CD4-positive, alpha-beta T cell treated with Interleukin-6 at 100 ng/mL for 8 hours (primary cell): Measurements from ENCODE around the gene DNAJC3.
A peak's percentile ranks its signal among the peaks of the same experiment; 100 is the strongest.
"Not testable (repeated sequence)": the region's sequence is repeated elsewhere in the genome, so short reads cannot be mapped to it uniquely, and the experiment has no call there.

ENCODE experiments used
- DNase-seq: peaks from one replicate; pipeline ENCODE4 v3.0.0-alpha.2; 2020; ENCODE audit warnings: mixed read lengths, low spot score

The DNAJC3 gene

GRCh38 chr13:95781016-95781415 lies 104.1 kb downstream of the DNAJC3 start:
- DNase-seq, result no peak

- DNase-seq, result not testable (repeated sequence)
These were observed 105.0 kb downstream of the DNAJC3 start for GRCh38 chr13:95781940-95782339.

GRCh38 chr13:95783747-95784146 lies 106.8 kb downstream of the DNAJC3 start:
- no peak for DNase-seq

GRCh38 chr13:95784161-95784899 lies 107.4 kb downstream of the DNAJC3 start:
- no peak for DNase-seq

GRCh38 chr13:95784900-95785290 lies 108.0 kb downstream of the DNAJC3 start:
- no peak for DNase-seq

GRCh38 chr13:95787356-95788099 lies 110.6 kb downstream of the DNAJC3 start:
- DNase-seq, result no peak

- DNase-seq, result no peak
These were observed 111.1 kb downstream of the DNAJC3 start for GRCh38 chr13:95788100-95788463.

- not testable (repeated sequence) for DNase-seq
These were observed 112.4 kb downstream of the DNAJC3 start for GRCh38 chr13:95789315-95789714.

- no peak for DNase-seq
These were observed 114.3 kb downstream of the DNAJC3 start for GRCh38 chr13:95791084-95791722.

- DNase-seq, result no peak
These were observed 116.1 kb downstream of the DNAJC3 start for GRCh38 chr13:95793018-95793555.

- no peak for DNase-seq
These were observed 116.8 kb downstream of the DNAJC3 start for GRCh38 chr13:95793781-95794180.

GRCh38 chr13:95797016-95797415 lies 120.1 kb downstream of the DNAJC3 start:
- DNase-seq, result no peak

GRCh38 chr13:95800436-95800835 lies 123.5 kb downstream of the DNAJC3 start:
- DNase-seq, result no peak

GRCh38 chr13:95801825-95802224 lies 124.9 kb downstream of the DNAJC3 start:
- DNase-seq, result no peak

GRCh38 chr13:95805921-95806320 lies 129.0 kb downstream of the DNAJC3 start:
- DNase-seq, result no peak

GRCh38 chr13:95809429-95809828 lies 132.5 kb downstream of the DNAJC3 start:
- DNase-seq, result no peak

GRCh38 chr13:95813139-95813538 lies 136.2 kb downstream of the DNAJC3 start:
- DNase-seq, result no peak

- no peak for DNase-seq
These were observed 137.6 kb downstream of the DNAJC3 start for GRCh38 chr13:95814495-95814894.

- no peak for DNase-seq
These were observed 145.4 kb downstream of the DNAJC3 start for GRCh38 chr13:95822303-95822702.

- no peak for DNase-seq
These were observed 156.2 kb downstream of the DNAJC3 start for GRCh38 chr13:95833126-95833525.

- DNase-seq, result no peak
These were observed 156.8 kb downstream of the DNAJC3 start for GRCh38 chr13:95833719-95834118.

GRCh38 chr13:95834134-95834765 lies 157.3 kb downstream of the DNAJC3 start:
- DNase-seq, result peak; percentile 54
